HG02852 (cell line): ENCODE data around the gene RANBP17.
"Not testable (repeated sequence)": the region's sequence is repeated elsewhere in the genome, so short reads cannot be mapped to it uniquely, and the experiment has no call there.

Experiments used
- ATAC-seq: cut with Tn5 transposase; IDR thresholded peaks from one replicate; pipeline ENCODE4 v1.9.1; 2021; ENCODE audit warnings: mild to moderate bottlenecking, moderate library complexity; ENCODE audit not compliant: unreplicated experiment

Gene RANBP17

GRCh38 chr5:171143926-171144325 is 282.1 kb downstream of the RANBP17 start:
- no peak for ATAC-seq

- peak; percentile 62 for ATAC-seq
Measured at GRCh38 chr5:171149333-171149732, 287.5 kb downstream of the RANBP17 start.

- no peak for ATAC-seq
Measured at GRCh38 chr5:171149772-171150171, 288.0 kb downstream of the RANBP17 start.

GRCh38 chr5:171152382-171152781 is 290.6 kb downstream of the RANBP17 start:
- no peak for ATAC-seq

GRCh38 chr5:171155621-171156020 is 293.8 kb downstream of the RANBP17 start:
- no peak for ATAC-seq

GRCh38 chr5:171157276-171157675 is 295.5 kb downstream of the RANBP17 start:
- no peak for ATAC-seq

- ATAC-seq = no peak
Measured at GRCh38 chr5:171157775-171158174, 296.0 kb downstream of the RANBP17 start.

GRCh38 chr5:171158581-171158980 is 296.8 kb downstream of the RANBP17 start:
- no peak for ATAC-seq

GRCh38 chr5:171162165-171162564 is 300.3 kb downstream of the RANBP17 start:
- no peak for ATAC-seq

GRCh38 chr5:171162596-171162995 is 300.8 kb downstream of the RANBP17 start:
- ATAC-seq = no peak

GRCh38 chr5:171166766-171167165 is 304.9 kb downstream of the RANBP17 start:
- no peak for ATAC-seq

GRCh38 chr5:171168171-171168570 is 306.4 kb downstream of the RANBP17 start:
- ATAC-seq = no peak

- ATAC-seq = not testable (repeated sequence)
Measured at GRCh38 chr5:171174960-171175359, 313.1 kb downstream of the RANBP17 start.

- ATAC-seq = no peak
Measured at GRCh38 chr5:171175746-171176145, 313.9 kb downstream of the RANBP17 start.

GRCh38 chr5:171178190-171178589 is 316.4 kb downstream of the RANBP17 start:
- ATAC-seq = not testable (repeated sequence)

- no peak for ATAC-seq
Measured at GRCh38 chr5:171188016-171188415, 326.2 kb downstream of the RANBP17 start.

GRCh38 chr5:171189442-171189841 is 327.6 kb downstream of the RANBP17 start:
- no peak for ATAC-seq

- ATAC-seq = no peak
Measured at GRCh38 chr5:171192111-171192510, 330.3 kb downstream of the RANBP17 start.

- no peak for ATAC-seq
Measured at GRCh38 chr5:171201310-171201709, 339.5 kb downstream of the RANBP17 start.

GRCh38 chr5:171205375-171205774 is 343.6 kb downstream of the RANBP17 start:
- no peak for ATAC-seq

GRCh38 chr5:171207256-171207847 is 345.5 kb downstream of the RANBP17 start:
- ATAC-seq = no peak

GRCh38 chr5:171221916-171222315 is 360.1 kb downstream of the RANBP17 start:
- no peak for ATAC-seq

GRCh38 chr5:171223927-171224326 is 362.1 kb downstream of the RANBP17 start:
- no peak for ATAC-seq
